ENCODE measurements around the gene GLRA1. TPM values are rescaled to one million over a fixed set of nuclear protein-coding genes. Genes with fewer than 3 reads are reported as not detected.

Gene GLRA1
- total and polyA plus RNA-seq, 2 of the 4 experiments (the other 2 are of a cell fraction) = not detected

GRCh38 chr5:151926188-151926587 lies 1.5 kb upstream of the GLRA1 start:
- intact Hi-C loops (cut with micrococcal nuclease) = no loop called here
- Histone ChIP-seq H4K91ac (ENCODE audit: insufficient read depth, low read depth, low read length) (no peak overlapping the region), H3K18ac (ENCODE audit: low read depth, low read length) (no peak overlapping the region), H3K4ac (ENCODE audit: low read depth, low read length) (no peak overlapping the region), H3K9ac (ENCODE audit: low read depth, low read length) (no peak overlapping the region), H3K56ac (ENCODE audit: extremely low read depth, insufficient read depth, low read length) (no peak overlapping the region), H2BK20ac (ENCODE audit: low read depth, low read length) (no peak overlapping the region), H3K79me1 (ENCODE audit: low read depth in 1 of 2, low read length in 2 of 2) (no peaks in the 10 kb centered on the region), H3K27ac (ENCODE audit: insufficient read depth, low read length) (no peak overlapping the region), H3K4me1 (ENCODE audit: control insufficient read depth, insufficient read depth, low read length) (no peaks in the 10 kb centered on the region), H2BK120ac (ENCODE audit: low read depth, low read length) (no peak overlapping the region), H3K4me3 (ENCODE audit: insufficient read depth, low read depth, low read length) (no peak overlapping the region), H2BK15ac (ENCODE audit: low read depth, low read length) (no peak overlapping the region), H4K20me1 (ENCODE audit: insufficient read depth, low read length) (no peaks in the 10 kb centered on the region), H2AK9ac (replicated peaks; ENCODE audit: low read depth, low read length, poor library complexity) (no peak overlapping the region), H3K36me3 (ENCODE audit: control insufficient read depth, insufficient read depth, low read length) (no peaks in the 10 kb centered on the region), H3K9me1 (ENCODE audit: insufficient read depth, low read length) (no peaks in the 10 kb centered on the region), H3K9me3 (ENCODE audit: control insufficient read depth, insufficient read depth, low read length) (no peaks in the 10 kb centered on the region), H3K27me3 (ENCODE audit: control insufficient read depth, insufficient read depth, low read length) (no peaks in the 10 kb centered on the region), H2AFZ (replicated peaks; ENCODE audit: low read length, poor library complexity) (no peak overlapping the region), H2BK5ac (ENCODE audit: low read depth, low read length, poor library complexity, severe bottlenecking) (no peak overlapping the region), H2AK5ac (ENCODE audit: low read depth, low read length) (no peak overlapping the region), H4K5ac (ENCODE audit: low read depth, low read length) (no peak overlapping the region), H3K14ac (replicated peaks; ENCODE audit: low read depth, low read length) (no peak overlapping the region), H3K23ac (ENCODE audit: low read depth, low read length) (no peak overlapping the region), H3K4me2 (ENCODE audit: low read depth, low read length) (no peak overlapping the region), H4K8ac (ENCODE audit: low read depth in 2 of 2, low read length in 2 of 2) (no peak overlapping the region)
- no peak for ATAC-seq (ENCODE audit: low read depth)
- dilution Hi-C loops (cut with HindIII; ENCODE audit: low sequenced_read_pairs, unreplicated experiment) = no loop called here
- ChIA-PET CTCF (interaction anchor here (0.8 kb wide), 1 partner anchor 73 kb away, joined by 3 read pairs; no protein-coding TSS in a partner anchor), POLR2A (ENCODE audit: unreplicated experiment) (no interaction called here)
- BruUV-seq (replicated peaks) = no TSS peak
- in situ Hi-C loops (cut with MboI; ENCODE audit: low sequenced_read_pairs) = no loop called here
- WGBS, 2 experiments (ENCODE audit: extremely low coverage in 2 of 2, insufficient read length in 1 of 2) = no CpG with 5 or more reads among the region's 3 CpGs
- no peak for DNase-seq
- no peak for TF ChIP-seq FOS (IDR thresholded peaks at IDR 0.05; ENCODE audit: low read depth, low read length)
- TF ChIP-seq POLR2A (IDR thresholded peaks at IDR 0.05; ENCODE audit: low read depth, low read length) = no peak
- TF ChIP-seq BHLHE40 (IDR thresholded peaks at IDR 0.05; ENCODE audit: low read depth, low read length) = no peak
- no peak for TF ChIP-seq NFE2L2 (IDR thresholded peaks at IDR 0.05; ENCODE audit: low read depth, low read length)
- TF ChIP-seq MAZ (IDR thresholded peaks at IDR 0.05; ENCODE audit: borderline replicate concordance, low read depth, low read length) = no peak
- TF ChIP-seq MAFK (IDR thresholded peaks at IDR 0.05; ENCODE audit: low read depth, low read length) = no peak
